GM19395 (cell line): ENCODE results near the gene NNMT.

Source experiments
- ATAC-seq: cut with Tn5 transposase; IDR thresholded peaks from one replicate; pipeline ENCODE4 v1.9.1; 2021; ENCODE audit warnings: mild to moderate bottlenecking, moderate library complexity; ENCODE audit not compliant: unreplicated experiment

Gene NNMT

DNA sequence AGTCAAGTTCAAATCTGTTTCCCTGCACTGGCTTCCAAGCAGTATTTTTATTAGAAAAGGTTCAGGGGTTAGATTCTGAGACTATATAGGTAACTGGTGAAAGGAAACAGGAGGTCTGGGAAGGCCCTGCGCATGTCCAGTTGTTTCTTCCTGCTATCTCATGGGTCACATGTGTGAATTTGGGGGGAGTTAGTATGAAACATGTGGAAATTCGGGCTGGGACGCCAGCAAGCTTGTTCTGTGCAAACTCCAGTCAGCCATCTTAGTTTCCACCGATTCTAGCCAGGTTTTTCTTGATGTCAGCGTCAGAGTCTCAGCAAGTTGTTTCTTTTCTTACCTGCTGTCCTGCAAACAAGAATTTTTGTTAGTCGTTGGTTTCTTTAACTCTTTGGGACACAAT, 46.8 kb downstream of the NNMT start:
- ATAC-seq: no peak

DNA sequence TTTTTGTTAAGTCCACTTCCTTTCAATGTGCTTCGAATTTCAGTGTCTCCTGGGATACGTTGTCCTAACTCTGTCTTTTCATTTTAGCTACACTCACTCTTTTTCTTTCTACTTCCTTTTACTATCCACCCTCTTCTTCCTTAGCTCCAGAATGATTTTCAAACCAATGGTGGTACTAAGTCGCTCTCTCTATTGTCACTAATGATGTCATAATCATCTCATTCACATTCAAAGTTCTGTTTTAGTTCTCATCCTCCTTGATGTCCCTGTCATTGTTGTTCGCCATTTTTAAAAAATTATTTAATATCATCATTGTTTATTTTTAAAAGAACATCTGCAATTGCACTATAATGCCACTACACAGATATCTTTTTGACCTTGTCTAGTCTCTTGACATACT, 47.3 kb downstream of the NNMT start:
- no peak for ATAC-seq

DNA sequence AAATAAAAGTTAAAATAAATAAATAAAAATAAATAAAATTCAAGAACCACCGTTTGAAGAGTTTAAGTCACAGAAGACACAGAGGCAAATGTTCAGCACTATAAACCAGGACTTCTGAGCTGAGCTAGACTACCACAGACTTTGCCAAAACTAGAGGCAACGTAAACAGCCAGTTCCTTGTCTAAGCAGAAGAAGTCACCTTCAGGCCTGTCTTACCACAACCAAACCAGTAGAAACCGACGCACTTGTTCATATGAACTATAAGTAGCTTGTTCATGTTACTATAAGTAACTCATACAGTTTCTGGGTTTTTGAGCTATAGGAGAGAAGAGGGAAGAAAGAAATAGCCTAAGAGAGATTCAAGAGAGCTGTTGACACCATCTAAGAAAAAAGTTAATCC, 48.3 kb downstream of the NNMT start:
- no peak for ATAC-seq

DNA sequence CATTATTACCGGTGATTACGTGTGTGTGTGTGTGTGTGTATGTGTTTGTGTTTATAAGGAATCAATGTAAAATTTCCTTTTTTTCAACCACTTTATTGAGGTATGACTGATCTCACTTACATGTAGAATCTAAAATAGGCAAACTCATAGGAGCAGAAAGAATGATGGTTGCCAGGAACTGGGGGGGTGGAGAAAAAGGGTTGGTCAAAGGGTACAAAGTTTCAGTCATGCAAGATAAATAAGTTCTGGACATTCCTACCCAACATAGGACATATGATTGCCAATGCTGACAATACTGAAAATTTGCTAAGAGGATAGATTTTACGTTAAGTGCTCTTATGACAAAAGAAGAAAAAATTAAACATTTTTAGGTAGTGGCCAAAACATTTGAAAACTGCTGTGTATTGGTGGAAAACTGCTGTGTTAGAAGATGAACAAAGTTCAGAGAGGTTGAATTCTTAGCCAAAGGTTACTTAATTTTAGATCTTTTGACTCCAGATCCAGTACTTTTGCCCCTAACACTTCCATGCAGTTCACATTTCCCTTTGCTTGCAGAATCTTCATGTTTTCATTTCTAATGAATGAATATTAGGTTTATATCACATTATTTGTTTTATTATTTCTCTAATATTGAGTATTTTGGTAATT, 49.5 kb downstream of the NNMT start:
- no peak for ATAC-seq

DNA sequence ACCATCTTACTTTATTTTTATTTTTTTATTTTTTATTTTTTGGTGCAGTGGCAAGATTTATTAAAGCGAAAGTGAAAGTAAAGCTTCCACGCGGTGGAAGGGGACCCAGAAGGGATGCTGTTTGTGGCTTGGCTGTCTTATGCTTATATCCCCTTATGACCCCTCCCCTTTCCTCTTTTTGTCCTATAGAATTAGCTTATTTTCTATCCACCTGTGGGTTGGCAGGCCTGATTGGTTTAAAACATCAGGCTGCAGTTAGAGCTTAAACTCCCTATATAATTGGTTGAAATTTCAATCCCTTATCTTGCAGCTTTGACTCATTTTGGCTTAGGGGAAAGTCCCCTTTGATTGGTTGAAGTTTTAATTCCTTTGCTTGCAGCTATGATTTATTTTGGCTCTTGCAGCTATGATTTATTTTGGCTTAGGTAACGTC, 50.5 kb downstream of the NNMT start:
- ATAC-seq: no peak

DNA sequence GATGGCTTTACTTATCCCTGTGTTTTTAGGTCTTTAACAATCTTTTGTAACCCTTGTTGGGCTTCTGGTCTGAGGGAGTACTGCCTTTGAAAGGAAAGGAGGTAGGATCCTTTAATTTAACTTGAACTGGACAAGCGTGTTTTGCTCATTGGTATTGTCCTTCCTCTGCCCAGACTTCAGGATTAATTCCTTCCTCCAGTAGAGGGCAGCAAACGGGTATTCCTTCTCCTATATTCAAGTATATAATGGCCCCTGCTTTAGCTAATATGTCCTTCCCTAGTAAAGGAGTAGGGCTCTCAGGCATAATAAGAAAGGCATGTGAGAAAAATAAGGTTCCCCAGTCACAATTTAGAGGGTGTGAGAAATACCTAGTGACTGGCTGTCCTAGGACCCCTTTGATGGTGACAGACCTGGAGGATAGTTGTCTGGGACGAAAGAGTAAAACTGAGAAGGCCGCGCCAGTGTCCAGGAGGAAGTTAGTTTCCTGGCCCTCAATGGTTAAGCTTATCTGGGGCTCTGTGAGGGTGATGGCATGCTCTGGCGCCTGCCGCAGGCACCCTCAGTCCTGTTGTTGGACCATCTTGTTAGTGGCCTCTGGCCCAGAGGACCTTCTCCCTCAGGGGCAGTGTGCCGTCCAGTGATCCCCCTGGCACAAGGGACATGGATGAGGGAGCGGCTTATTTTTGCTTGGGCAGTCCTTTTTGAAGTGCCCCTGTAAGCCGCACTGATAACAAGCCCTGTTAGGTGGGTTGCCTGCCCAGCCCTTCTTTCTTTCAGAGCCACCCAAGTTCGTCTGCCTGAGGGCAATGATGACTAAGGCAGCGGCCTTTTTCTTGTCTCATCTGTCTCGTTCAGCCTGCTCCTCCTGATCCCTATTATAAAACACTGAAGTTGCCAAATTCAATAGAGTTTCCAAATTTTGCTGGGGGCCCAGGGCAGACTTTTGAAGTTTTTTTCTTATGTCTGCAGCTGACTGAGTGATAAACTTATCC, 52.3 kb downstream of the NNMT start:
- ATAC-seq: no peak

DNA sequence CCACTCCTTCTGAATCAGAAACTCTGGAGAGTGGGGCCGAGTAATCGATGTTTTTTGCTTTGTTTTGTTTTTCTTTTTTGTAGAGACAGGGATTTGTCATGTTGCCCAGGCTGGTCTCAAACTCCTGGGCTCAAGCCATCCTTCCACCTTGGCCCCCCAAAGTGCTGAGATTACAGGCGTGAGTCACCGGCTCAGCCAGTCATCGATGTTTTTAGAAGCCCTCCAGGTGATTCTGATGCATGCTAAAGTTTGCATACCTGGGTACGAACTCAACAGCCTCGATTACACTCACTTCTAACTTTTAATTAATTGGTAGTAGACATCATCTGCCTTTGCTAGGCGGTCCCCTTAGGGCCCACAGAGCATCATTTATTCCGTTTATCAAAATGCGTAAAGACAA, 53.8 kb downstream of the NNMT start:
- ATAC-seq: no peak

DNA sequence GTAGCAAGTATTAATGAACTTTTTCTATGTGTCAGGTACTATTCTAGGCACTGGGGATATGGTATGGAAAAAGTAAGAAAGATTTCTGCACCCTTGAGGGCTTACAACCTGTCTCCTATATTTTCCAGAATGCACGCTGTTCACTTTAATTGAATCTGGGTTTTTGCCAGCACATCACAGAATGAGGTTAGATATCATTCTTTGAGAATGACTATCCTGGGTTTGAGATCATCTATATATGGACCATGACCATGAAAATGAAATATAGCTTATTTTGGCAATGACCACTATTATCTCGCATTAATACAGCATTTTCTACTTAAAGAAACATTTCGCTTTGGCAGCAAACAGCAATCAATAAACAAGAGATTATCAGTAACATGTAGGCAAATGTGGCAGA, 57.2 kb downstream of the NNMT start:
- no peak for ATAC-seq

DNA sequence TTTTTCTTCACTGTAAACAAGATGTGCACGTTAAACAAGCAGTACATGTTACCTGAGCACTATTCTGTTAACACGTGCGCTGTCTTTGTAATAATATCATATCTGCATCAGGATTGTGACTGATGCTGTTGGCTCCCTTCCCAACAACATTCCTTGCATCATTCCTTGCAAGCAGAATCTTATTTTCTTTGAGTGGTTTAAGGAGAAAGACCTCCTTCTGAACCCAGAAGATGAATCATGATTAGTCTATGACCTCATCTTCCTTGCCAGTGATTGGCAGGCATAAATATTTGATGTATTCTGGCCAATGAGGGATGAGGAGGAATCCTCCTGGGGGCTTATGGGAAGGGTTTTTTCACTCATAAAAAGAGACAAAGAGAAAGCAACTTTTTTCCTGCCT, 57.9 kb downstream of the NNMT start:
- ATAC-seq: no peak

DNA sequence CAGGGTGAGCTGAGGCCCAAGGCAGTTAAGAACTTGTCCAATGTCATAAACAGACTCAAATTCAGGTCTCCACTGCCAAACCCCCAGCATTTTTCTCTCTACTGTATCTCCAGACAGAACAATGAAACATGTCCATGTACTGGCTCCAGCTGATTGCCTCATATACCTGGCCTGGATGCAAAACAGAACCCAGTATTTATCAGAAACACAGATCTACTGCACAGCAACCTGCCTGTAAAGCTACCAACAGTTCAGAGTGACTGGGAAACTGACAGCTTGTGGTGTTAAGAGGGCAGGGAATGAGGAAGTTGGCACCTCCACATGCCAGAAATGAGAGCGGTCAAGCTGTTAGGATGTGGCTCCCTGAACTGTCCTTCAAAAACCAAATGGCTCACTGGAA, 62.5 kb downstream of the NNMT start:
- no peak for ATAC-seq

DNA sequence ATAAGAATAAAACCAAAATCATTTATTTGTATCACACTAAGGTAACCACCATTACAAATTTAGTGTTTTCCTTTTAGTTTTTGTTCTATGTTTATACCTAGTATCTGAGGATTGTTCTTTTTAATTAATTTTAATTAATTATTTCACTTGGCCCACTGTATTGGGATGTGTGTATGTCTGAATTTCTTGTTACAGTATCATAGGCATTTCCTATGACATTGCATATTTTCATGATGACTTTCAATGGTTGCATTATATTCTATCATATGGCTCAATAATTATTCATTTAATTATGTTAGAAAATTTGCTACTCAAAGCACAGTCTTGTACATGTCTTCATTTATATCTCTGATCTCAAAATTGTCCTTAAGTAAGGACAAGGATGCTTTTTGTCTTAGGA, 63.1 kb downstream of the NNMT start:
- no peak for ATAC-seq

DNA sequence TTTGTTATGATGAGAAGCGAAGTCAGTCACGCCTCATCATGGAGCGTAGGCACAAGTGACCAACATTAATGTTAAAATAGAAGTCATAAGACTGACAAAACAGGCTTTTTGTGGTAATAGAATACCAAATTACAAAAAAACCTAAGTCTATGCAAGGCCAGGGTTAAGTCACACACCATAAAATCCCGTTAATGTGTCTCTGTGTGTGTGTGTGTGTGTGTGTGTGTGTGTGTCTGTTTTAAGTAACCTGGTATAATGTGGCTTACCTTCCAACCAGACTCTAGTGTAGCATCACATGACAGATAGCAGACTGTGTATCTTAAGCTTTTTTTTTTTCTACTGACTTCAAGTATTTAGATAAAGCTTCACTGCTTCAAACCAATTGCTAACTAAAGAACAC, 66.1 kb downstream of the NNMT start:
- no peak for ATAC-seq

DNA sequence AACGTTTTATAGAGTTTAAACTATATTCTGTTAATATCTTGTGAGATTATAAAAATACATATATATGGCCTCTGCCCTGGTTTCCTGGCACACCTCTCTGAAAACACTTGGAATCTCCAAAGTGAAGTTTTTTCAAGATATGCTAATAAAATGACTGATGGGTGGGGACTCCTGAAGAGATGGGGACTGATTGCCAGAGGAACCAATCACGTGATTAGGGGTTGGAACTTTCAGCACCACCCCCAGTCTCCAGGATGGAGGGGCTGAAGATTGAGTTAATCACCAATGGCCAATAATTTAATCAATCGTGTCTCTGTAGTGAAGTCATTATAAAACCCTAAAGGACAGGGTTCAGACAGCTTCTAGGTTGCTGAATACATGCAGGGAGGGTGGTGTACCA, 66.8 kb downstream of the NNMT start:
- no peak for ATAC-seq
